OCI-LY7 (cell line): ENCODE results near the gene CUZD1. TPM values are rescaled to one million over a fixed set of nuclear protein-coding genes. Genes with fewer than 3 reads are reported as not detected.

ENCODE experiments used
- BruUV-seq: library from RNA; stranded (reverse); fragments of 400-500 nt; replicated peaks from 2 replicates; lab custom pipeline; 2021; lab: Mats Ljungman, UMichigan
- CTCF ChIA-PET: fragments of 300-600 bp; sonication (Branson Sonifier 250); formaldehyde crosslinking; loops from one replicate; lab custom pipeline; 2022; ENCODE audit warnings: antibody characterized with exemption; ENCODE audit not compliant: unreplicated experiment; lab: Charles Lee
- POLR2A ChIA-PET: fragments of 300-600 bp; sonication (Branson Sonifier 250); formaldehyde crosslinking; loops from one replicate; lab custom pipeline; 2022; ENCODE audit warnings: antibody characterized with exemption; lab: Charles Lee
- DNase-seq: peaks from one replicate; pipeline ENCODE4 v3.0.0-alpha.2; 2015; ENCODE audit warnings: low spot score
- H2AFZ ChIP-seq: fragments of 200-600 bp; sonication (generic), shearing (Covaris generic); 2 replicates; pipeline ENCODE4 v1.6.1; 2014; ENCODE audit warnings: mild to moderate bottlenecking, antibody characterized with exemption, low read length, moderate library complexity
- H3K27ac ChIP-seq: fragments of 200-600 bp; sonication (generic); 2 replicates; pipeline ENCODE4 v1.5.1; 2014; ENCODE audit warnings: mixed run types, low read depth, mild to moderate bottlenecking, moderate library complexity, low read length, inconsistent platforms; ENCODE audit not compliant: poor library complexity, severe bottlenecking
- H3K36me3 ChIP-seq: fragments of 200-600 bp; sonication (generic); 2 replicates; pipeline ENCODE4 v1.6.1; 2014; ENCODE audit warnings: mild to moderate bottlenecking, antibody characterized with exemption, low read length, moderate library complexity, mixed read lengths; ENCODE audit not compliant: insufficient read depth
- H3K4me1 ChIP-seq: fragments of 200-600 bp; sonication (generic); 2 replicates; pipeline ENCODE4 v1.5.1; 2014; ENCODE audit warnings: mild to moderate bottlenecking, low read length; ENCODE audit not compliant: insufficient read depth, poor library complexity, severe bottlenecking
- H3K4me2 ChIP-seq: fragments of 200-600 bp; sonication (generic); 2 replicates; pipeline ENCODE4 v1.6.1; 2014; ENCODE audit warnings: mild to moderate bottlenecking, low read length
- H3K4me3 ChIP-seq: fragments of 200-600 bp; sonication (generic); 2 replicates; pipeline ENCODE4 v1.5.1; 2014; ENCODE audit warnings: mild to moderate bottlenecking, low read depth, low read length; ENCODE audit not compliant: poor library complexity, severe bottlenecking
- H3K79me2 ChIP-seq: fragments of 200-600 bp; sonication (generic); 2 replicates; pipeline ENCODE4 v1.6.1; 2016; ENCODE audit warnings: low read depth, mild to moderate bottlenecking, low read length, moderate library complexity, mixed read lengths; ENCODE audit not compliant: insufficient read depth
- H3K9me2 ChIP-seq: fragments of 200-600 bp; sonication (generic); 2 replicates; pipeline ENCODE4 v1.6.1; 2016; ENCODE audit warnings: mild to moderate bottlenecking, low read length, mixed read lengths; ENCODE audit not compliant: insufficient read depth
- H3K9me3 ChIP-seq: fragments of 200-600 bp; sonication (generic); 2 replicates; pipeline ENCODE4 v1.6.1; 2014; ENCODE audit warnings: mild to moderate bottlenecking, mixed run types, low read length, mixed read lengths
- H4K20me1 ChIP-seq: fragments of 200-600 bp; sonication (generic); 2 replicates; pipeline ENCODE4 v1.6.1; 2014; ENCODE audit warnings: mild to moderate bottlenecking, antibody characterized with exemption, low read length, moderate library complexity, mixed read lengths; ENCODE audit not compliant: insufficient read depth
- CTCF ChIP-seq: fragments of 200-600 bp; sonication (generic); conservative IDR thresholded peaks from 2 replicates; pipeline ENCODE4 v1.5.1; 2014; ENCODE audit warnings: mild to moderate bottlenecking, antibody characterized with exemption, low read length, moderate library complexity, mixed read lengths
- EZH2phosphoT487 ChIP-seq: fragments of 200-600 bp; sonication (generic); IDR thresholded peaks from 2 replicates; pipeline ENCODE4 v1.6.1; 2018; ENCODE audit warnings: low read depth, borderline replicate concordance, mild to moderate bottlenecking, mixed run types, antibody characterized with exemption, low read length, moderate library complexity, mixed read lengths
- intact Hi-C: fragments of 100-400 bp; cut with micrococcal nuclease; formaldehyde crosslinking; loops from one replicate; pipeline ENCODE4 v1.10.0; 2022; ENCODE audit not compliant: unreplicated experiment
- total RNA-seq, 2 experiments: library from RNA; depleted of rRNA in 1 of 2; stranded (reverse); fragments of >200 nt in 1 of 2; shearing (Covaris generic) in 1 of 2; gene quantifications; 2 replicates each; pipeline ENCODE4 v1.2.3, GENCODE V29; 2014 to 2022

Gene CUZD1
- total RNA-seq, 2 experiments from 2014 or later: 1.0 to 1.1 TPM

- TF ChIP-seq EZH2phosphoT487: no peak
- TF ChIP-seq CTCF: no peak
- H2AFZ ChIP-seq: no peak overlapping the region
- no peak overlapping the region for H3K27ac ChIP-seq
- H3K79me2 ChIP-seq: no peaks in the 10 kb centered on the region
- peaks cover 4% of the 10 kb centered on the region; the same call in 1 of the 2 replicates for H3K36me3 ChIP-seq
- no TSS peak for BruUV-seq
- no peaks in the 10 kb centered on the region for H3K4me1 ChIP-seq
- no peak for DNase-seq
- no peaks in the 10 kb centered on the region for H3K9me2 ChIP-seq
- no peaks in the 10 kb centered on the region for H4K20me1 ChIP-seq
- CTCF ChIA-PET: no interaction called here
- H3K4me2 ChIP-seq: no peak overlapping the region
- no peaks in the 10 kb centered on the region for H3K9me3 ChIP-seq
- POLR2A ChIA-PET: no interaction called here
- intact Hi-C loops: no loop called here
- no peak overlapping the region for H3K4me3 ChIP-seq
Measured at GRCh38 chr10:122855745-122856144, 10.1 kb upstream of the CUZD1 start.

- ChIA-PET POLR2A (no interaction called here), CTCF (no interaction called here)
- Histone ChIP-seq H3K4me2 (no peak overlapping the region), H4K20me1 (no peaks in the 10 kb centered on the region), H3K4me3 (no peak overlapping the region), H3K9me2 (no peaks in the 10 kb centered on the region), H3K79me2 (no peaks in the 10 kb centered on the region), H3K36me3 (peaks cover 4% of the 10 kb centered on the region; the same call in 1 of the 2 replicates), H3K9me3 (no peaks in the 10 kb centered on the region), H3K27ac (no peak overlapping the region), H2AFZ (no peak overlapping the region), H3K4me1 (no peaks in the 10 kb centered on the region)
- no peak for DNase-seq
- no TSS peak for BruUV-seq
- intact Hi-C loops: no loop called here
- TF ChIP-seq CTCF (no peak), EZH2phosphoT487 (no peak)
Measured at GRCh38 chr10:122854648-122855047, 9.0 kb upstream of the CUZD1 start.

GRCh38 chr10:122853665-122854313, 8.1 kb upstream of the CUZD1 start:
- POLR2A ChIA-PET: no interaction called here
- intact Hi-C loops: no loop called here
- DNase-seq: no peak

More at GRCh38 chr10:122853665-122854313, 8.1 kb upstream of the CUZD1 start:
- no peaks in the 10 kb centered on the region for H3K9me3 ChIP-seq
- no peak overlapping the region for H3K27ac ChIP-seq
- peaks cover 4% of the 10 kb centered on the region; the same call in 1 of the 2 replicates for H3K36me3 ChIP-seq
- TF ChIP-seq EZH2phosphoT487 (no peak), CTCF (no peak)
- no peaks in the 10 kb centered on the region for H3K9me2 ChIP-seq
- no peak overlapping the region for H3K4me3 ChIP-seq
- BruUV-seq: no TSS peak
- no peaks in the 10 kb centered on the region for H3K4me1 ChIP-seq
- H3K4me2 ChIP-seq: no peak overlapping the region
- H3K79me2 ChIP-seq: no peaks in the 10 kb centered on the region
- H4K20me1 ChIP-seq: no peaks in the 10 kb centered on the region
- CTCF ChIA-PET: no interaction called here
- no peak overlapping the region for H2AFZ ChIP-seq
